Glutamatergic neuron (in vitro differentiated cells): Measurements from ENCODE around the gene RYK. TPM values are rescaled to one million over a fixed set of nuclear protein-coding genes. Genes with fewer than 3 reads are reported as not detected.
"Not testable (repeated sequence)": the region's sequence is repeated elsewhere in the genome, so short reads cannot be mapped to it uniquely, and the experiment has no call there.

Experiments
- DNase-seq: peaks from one replicate; pipeline ENCODE4 v3.0.0; 2022
- H3K27ac Mint-ChIP-seq: one replicate; pipeline ENCODE4 v1.8.0; 2020; ENCODE audit warnings: mild to moderate bottlenecking, mixed read lengths, inconsistent platforms; ENCODE audit not compliant: unreplicated experiment
- H3K27me3 Mint-ChIP-seq: one replicate; pipeline ENCODE4 v1.8.0; 2020; ENCODE audit warnings: mild to moderate bottlenecking, moderate library complexity, mixed read lengths, inconsistent platforms; ENCODE audit not compliant: unreplicated experiment
- H3K36me3 Mint-ChIP-seq: one replicate; pipeline ENCODE4 v1.8.0; 2020; ENCODE audit warnings: mild to moderate bottlenecking, mixed read lengths, inconsistent platforms; ENCODE audit not compliant: unreplicated experiment
- H3K4me1 Mint-ChIP-seq: one replicate; pipeline ENCODE4 v1.8.0; 2020; ENCODE audit warnings: mild to moderate bottlenecking, low read depth, mixed read lengths, inconsistent platforms; ENCODE audit not compliant: unreplicated experiment
- H3K4me3 Mint-ChIP-seq: one replicate; pipeline ENCODE4 v1.8.0; 2020; ENCODE audit warnings: mild to moderate bottlenecking, mixed read lengths, inconsistent platforms; ENCODE audit not compliant: unreplicated experiment
- H3K9me3 Mint-ChIP-seq: one replicate; pipeline ENCODE4 v1.8.0; 2020; ENCODE audit warnings: mild to moderate bottlenecking, moderate library complexity, mixed read lengths, inconsistent platforms; ENCODE audit not compliant: unreplicated experiment
- CTCF ChIP-seq: fragments of 200-600 bp; sonication (generic); IDR thresholded peaks from one replicate; pipeline ENCODE4 v1.5.0; 2021; ENCODE audit not compliant: partially characterized antibody, unreplicated experiment
- total RNA-seq: library from RNA; stranded (reverse); fragmentation: NEBNext Ultra II Directional; extraction: Animal tissue kit (Norgen Biotek cat#: 25700); gene quantifications from one replicate; pipeline ENCODE4 v1.2.1, GENCODE V29; 2021; ENCODE audit not compliant: unreplicated experiment

RYK gene
- total RNA-seq, 1 donor from 2014 or later = 33.6 TPM

DNA sequence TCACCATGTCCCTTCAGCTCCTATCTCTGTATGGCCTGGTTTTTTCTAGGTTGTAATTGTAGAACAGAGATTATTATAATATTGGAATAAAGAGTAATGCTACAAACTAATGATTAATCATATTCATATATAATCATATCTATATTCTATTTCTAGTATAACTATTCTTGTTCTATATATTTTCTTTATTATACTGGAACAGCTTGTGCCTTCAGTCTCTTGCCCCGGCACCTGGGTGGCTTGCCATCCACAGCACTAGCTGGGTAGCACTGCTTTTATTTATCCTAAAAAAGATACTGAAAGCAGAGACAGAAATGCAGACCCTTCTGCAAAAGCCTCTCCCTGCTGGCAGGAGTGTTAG, 25.9 kb downstream of the RYK start:
- not testable (repeated sequence) for H3K27me3 Mint-ChIP-seq, H3K9me3 Mint-ChIP-seq

GRCh38 chr3:134222835-134223234, 27.8 kb downstream of the RYK start:
- Mint-ChIP-seq H3K9me3 (no peaks in the 10 kb centered on the region), H3K4me3 (no peak overlapping the region), H3K4me1 (no peaks in the 10 kb centered on the region), H3K27me3 (no peaks in the 10 kb centered on the region), H3K36me3 (no peaks in the 10 kb centered on the region), H3K27ac (no peak overlapping the region)
- TF ChIP-seq CTCF = no peak
- no peak for DNase-seq

More for the DNA sequence above, 25.9 kb downstream of the RYK start:
- not testable (repeated sequence) for H3K36me3 Mint-ChIP-seq, H3K27ac Mint-ChIP-seq, H3K4me3 Mint-ChIP-seq, DNase-seq, H3K4me1 Mint-ChIP-seq
- TF ChIP-seq CTCF = peak; percentile 16

- DNase-seq = no peak
- H3K36me3 Mint-ChIP-seq = no peaks in the 10 kb centered on the region
- peaks cover 3% of the 10 kb centered on the region for H3K4me1 Mint-ChIP-seq
- no peaks in the 10 kb centered on the region for H3K27me3 Mint-ChIP-seq
- no peak overlapping the region for H3K27ac Mint-ChIP-seq
- no peak overlapping the region for H3K4me3 Mint-ChIP-seq
- no peaks in the 10 kb centered on the region for H3K9me3 Mint-ChIP-seq
- TF ChIP-seq CTCF = no peak
Observed at GRCh38 chr3:134216851-134217250, 33.8 kb downstream of the RYK start.

DNA sequence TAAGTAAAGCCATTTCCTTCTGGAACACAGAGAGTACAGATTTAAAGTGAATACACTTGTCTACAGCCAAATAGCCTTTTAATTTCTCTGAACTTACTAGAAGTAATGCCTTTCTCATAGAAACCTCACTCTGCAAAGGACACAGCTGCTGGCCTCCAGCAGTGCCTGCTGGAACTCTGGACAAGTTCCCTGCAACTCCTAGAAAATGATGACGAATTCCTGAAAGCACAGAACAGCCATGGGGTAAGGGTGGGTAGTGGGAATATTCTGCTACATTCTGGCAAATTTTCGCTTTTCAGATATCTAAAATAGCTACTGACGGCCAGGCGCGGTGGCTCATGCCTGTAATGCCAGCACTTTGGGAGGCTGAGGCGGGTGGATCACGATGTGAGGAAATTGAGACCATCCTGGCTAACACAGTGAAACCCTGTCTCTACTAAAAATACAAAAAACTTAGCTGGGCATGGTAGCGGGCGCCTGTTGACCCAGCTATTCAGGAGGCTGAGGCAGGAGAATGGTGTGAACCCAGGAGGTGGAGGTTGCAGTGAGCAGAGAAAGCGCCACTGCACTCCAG, 34.4 kb downstream of the RYK start:
- Mint-ChIP-seq H3K9me3 (no peaks in the 10 kb centered on the region), H3K4me1 (peaks cover 3% of the 10 kb centered on the region), H3K27ac (no peak overlapping the region), H3K36me3 (no peaks in the 10 kb centered on the region), H3K27me3 (no peaks in the 10 kb centered on the region), H3K4me3 (no peak overlapping the region)
- DNase-seq = no peak
- no peak for TF ChIP-seq CTCF

- DNase-seq = no peak
- Mint-ChIP-seq H3K27me3 (no peaks in the 10 kb centered on the region), H3K27ac (no peak overlapping the region), H3K4me1 (peaks cover 3% of the 10 kb centered on the region), H3K4me3 (no peak overlapping the region), H3K36me3 (no peaks in the 10 kb centered on the region), H3K9me3 (no peaks in the 10 kb centered on the region)
- TF ChIP-seq CTCF = no peak
Observed at GRCh38 chr3:134214239-134214638, 36.4 kb downstream of the RYK start.
